Measurements from ENCODE around the gene CFHR3.
A peak's percentile ranks its signal among the peaks of the same experiment; 100 is the strongest.
"Not testable (repeated sequence)": the region's sequence is repeated elsewhere in the genome, so short reads cannot be mapped to it uniquely, and the experiment has no call there.

The CFHR3 gene

GRCh38 chr1:196774603-196775002, at the start of gene CFHR3:
Gene CFHR3, plus strand, starts transcription at chr1:196774840. Its CDS starts 47 bp downstream, at chr1:196774887.
- DNase-seq: no peak

- no peak for DNase-seq
These were observed 42.1 kb upstream of the CFHR3 start for GRCh38 chr1:196732526-196732925.

GRCh38 chr1:196733091-196733970, 41.3 kb upstream of the CFHR3 start:
- no peak for DNase-seq

GRCh38 chr1:196734006-196734405, 40.6 kb upstream of the CFHR3 start:
- DNase-seq: no peak

- DNase-seq: no peak
These were observed 40.2 kb upstream of the CFHR3 start for GRCh38 chr1:196734460-196734859.

GRCh38 chr1:196738730-196739129, 35.9 kb upstream of the CFHR3 start:
- no peak for DNase-seq

GRCh38 chr1:196743244-196743643, 31.4 kb upstream of the CFHR3 start:
- peak; percentile 73 for DNase-seq

- not testable (repeated sequence) for DNase-seq
These were observed 9.5 kb upstream of the CFHR3 start for GRCh38 chr1:196765019-196765740.

- not testable (repeated sequence) for DNase-seq
These were observed 4.8 kb upstream of the CFHR3 start for GRCh38 chr1:196769823-196770222.

GRCh38 chr1:196773713-196774112, 927 bp upstream of the CFHR3 start:
- DNase-seq: no peak

- DNase-seq: no peak
These were observed 465 bp upstream of the CFHR3 start for GRCh38 chr1:196774175-196774574.

- DNase-seq: no peak
These were observed 3.0 kb downstream of the CFHR3 start for GRCh38 chr1:196777603-196778002.

GRCh38 chr1:196779093-196779492, 4.5 kb downstream of the CFHR3 start:
- DNase-seq: no peak

GRCh38 chr1:196791252-196791651, 16.6 kb downstream of the CFHR3 start:
- not testable (repeated sequence) for DNase-seq

- peak; percentile 87 for DNase-seq
These were observed 19.5 kb downstream of the CFHR3 start for GRCh38 chr1:196794103-196794502.

GRCh38 chr1:196797891-196798290, 23.3 kb downstream of the CFHR3 start:
- no peak for DNase-seq

- DNase-seq: not testable (repeated sequence)
These were observed 27.3 kb downstream of the CFHR3 start for GRCh38 chr1:196801920-196802319.

- no peak for DNase-seq
These were observed 34.0 kb downstream of the CFHR3 start for GRCh38 chr1:196808529-196809235.

GRCh38 chr1:196817442-196817841, 42.8 kb downstream of the CFHR3 start:
- DNase-seq: peak; percentile 12

- not testable (repeated sequence) for DNase-seq
These were observed 44.9 kb downstream of the CFHR3 start, which contains the start of gene CFHR1 for GRCh38 chr1:196819531-196819930. Gene CFHR1, plus strand, starts transcription at chr1:196819731. Its CDS starts 114 bp downstream, at chr1:196819845.

GRCh38 chr1:196827860-196828259, 53.2 kb downstream of the CFHR3 start:
- DNase-seq: peak; percentile 55

All from NCI-H748 treated with DMSO at 0.1 percent for 48 hours (cell line).